C4-2B (cell line): ENCODE data around the gene PATJ.

Experiments used
- CTCF ChIP-seq: fragments of 450-650 bp; conservative IDR thresholded peaks from 2 replicates; pipeline ENCODE4 v1.5.1; 2017; ENCODE audit warnings: mild to moderate bottlenecking
- ZFX ChIP-seq: fragments of 450-650 bp; IDR thresholded peaks from 2 replicates; pipeline ENCODE4 v1.6.1; 2017

- no peak for TF ChIP-seq CTCF
- no peak for TF ChIP-seq ZFX
Observed at GRCh38 chr1:61925591-61926298, 183.5 kb downstream of the PATJ start.
